ENCODE results near the gene PCNX3. TPM values are rescaled to one million over a fixed set of nuclear protein-coding genes. Genes with fewer than 3 reads are reported as not detected.

Gene PCNX3
- total and polyA plus RNA-seq, 2 donors (not counting 1 experiment from before 2014, with no cell fraction given) = 8.0 to 14.7 TPM

GRCh38 chr11:65645710-65646109 is 30.1 kb downstream of the PCNX3 start:
- TF ChIP-seq CTCF (conservative IDR thresholded peaks at IDR 0.05 in 1 of 2, IDR thresholded peaks at IDR 0.05 in 1 of 2; ENCODE audit: low read depth in 1 of 2, low read length in 2 of 2) = no peak
- no peak for TF ChIP-seq EZH2 (IDR thresholded peaks at IDR 0.05; ENCODE audit: low read length, missing control alignments)
- H3K4me2 ChIP-seq (ENCODE audit: extremely low read depth, insufficient read depth, low read length) = no peak overlapping the region
- H3K36me3 ChIP-seq (ENCODE audit: control insufficient read depth, insufficient read depth, low read length) = peaks cover 40% of the 10 kb centered on the region
- H3K4me1 ChIP-seq (ENCODE audit: control insufficient read depth, extremely low read depth, insufficient read depth, low read length) = peaks cover 9% of the 10 kb centered on the region
- no peak overlapping the region for H3K27ac ChIP-seq (ENCODE audit: insufficient read depth, low read length)
- no peaks in the 10 kb centered on the region for H3K27me3 ChIP-seq (ENCODE audit: control insufficient read depth, insufficient read depth, low read length)
- H3K9ac ChIP-seq (ENCODE audit: insufficient read depth, low read length) = no peak overlapping the region
- H2AFZ ChIP-seq (ENCODE audit: low read length) = no peak overlapping the region
- peak; percentile 27 to 69 for DNase-seq (ENCODE audit: low read depth in 2 of 2)
- no peaks in the 10 kb centered on the region for H3K9me3 ChIP-seq (ENCODE audit: control insufficient read depth, insufficient read depth, low read depth, low read length)
- H3K4me3 ChIP-seq (replicated peaks in 1 of 4; ENCODE audit: control extremely low read depth in 1 of 4, insufficient read depth in 1 of 4, low read depth in 3 of 4, low read length in 4 of 4) = no peak overlapping the region
- no peaks in the 10 kb centered on the region for H3K79me2 ChIP-seq (ENCODE audit: control insufficient read depth, insufficient read depth, low read length)
- no peaks in the 10 kb centered on the region for H4K20me1 ChIP-seq (ENCODE audit: control insufficient read depth, extremely low read depth, insufficient read depth, low read length)

GRCh38 chr11:65646288-65646957 is 30.8 kb downstream of the PCNX3 start:
- H3K9me3 ChIP-seq (ENCODE audit: control insufficient read depth, insufficient read depth, low read depth, low read length) = no peaks in the 10 kb centered on the region
- H3K4me3 ChIP-seq (replicated peaks in 1 of 4; ENCODE audit: control extremely low read depth in 1 of 4, insufficient read depth in 1 of 4, low read depth in 3 of 4, low read length in 4 of 4) = no peak overlapping the region
- H3K27ac ChIP-seq (ENCODE audit: insufficient read depth, low read length) = no peak overlapping the region
- no peak for DNase-seq (ENCODE audit: low read depth in 2 of 2)
- no peaks in the 10 kb centered on the region for H3K27me3 ChIP-seq (ENCODE audit: control insufficient read depth, insufficient read depth, low read length)
- no peak overlapping the region for H2AFZ ChIP-seq (ENCODE audit: low read length)
- H3K9ac ChIP-seq (ENCODE audit: insufficient read depth, low read length) = no peak overlapping the region
- H3K4me1 ChIP-seq (ENCODE audit: control insufficient read depth, extremely low read depth, insufficient read depth, low read length) = peaks cover 16% of the 10 kb centered on the region
- no peaks in the 10 kb centered on the region for H4K20me1 ChIP-seq (ENCODE audit: control insufficient read depth, extremely low read depth, insufficient read depth, low read length)
- peaks cover 42% of the 10 kb centered on the region for H3K36me3 ChIP-seq (ENCODE audit: control insufficient read depth, insufficient read depth, low read length)
- TF ChIP-seq CTCF (conservative IDR thresholded peaks at IDR 0.05 in 1 of 2, IDR thresholded peaks at IDR 0.05 in 1 of 2; ENCODE audit: low read depth in 1 of 2, low read length in 2 of 2) (no peak), EZH2 (IDR thresholded peaks at IDR 0.05; ENCODE audit: low read length, missing control alignments) (no peak)
- H3K4me2 ChIP-seq (ENCODE audit: extremely low read depth, insufficient read depth, low read length) = no peak overlapping the region
- H3K79me2 ChIP-seq (ENCODE audit: control insufficient read depth, insufficient read depth, low read length) = no peaks in the 10 kb centered on the region

GRCh38 chr11:65646958-65647701 is 31.6 kb downstream of the PCNX3 start:
- H3K79me2 ChIP-seq (ENCODE audit: control insufficient read depth, insufficient read depth, low read length) = no peaks in the 10 kb centered on the region
- H3K4me3 ChIP-seq (replicated peaks in 1 of 4; ENCODE audit: control extremely low read depth in 1 of 4, insufficient read depth in 1 of 4, low read depth in 3 of 4, low read length in 4 of 4) = no peak overlapping the region
- H3K36me3 ChIP-seq (ENCODE audit: control insufficient read depth, insufficient read depth, low read length) = peaks cover 39% of the 10 kb centered on the region
- no peak overlapping the region for H3K4me2 ChIP-seq (ENCODE audit: extremely low read depth, insufficient read depth, low read length)
- no peak overlapping the region for H2AFZ ChIP-seq (ENCODE audit: low read length)
- H3K27me3 ChIP-seq (ENCODE audit: control insufficient read depth, insufficient read depth, low read length) = no peaks in the 10 kb centered on the region
- no peak overlapping the region for H3K27ac ChIP-seq (ENCODE audit: insufficient read depth, low read length)
- H3K9ac ChIP-seq (ENCODE audit: insufficient read depth, low read length) = no peak overlapping the region
- H4K20me1 ChIP-seq (ENCODE audit: control insufficient read depth, extremely low read depth, insufficient read depth, low read length) = no peaks in the 10 kb centered on the region
- peak; percentile 30 to 39 for DNase-seq (ENCODE audit: low read depth in 2 of 2)
- H3K4me1 ChIP-seq (ENCODE audit: control insufficient read depth, extremely low read depth, insufficient read depth, low read length) = peaks cover 23% of the 10 kb centered on the region
- H3K9me3 ChIP-seq (ENCODE audit: control insufficient read depth, insufficient read depth, low read depth, low read length) = no peaks in the 10 kb centered on the region
- TF ChIP-seq CTCF (conservative IDR thresholded peaks at IDR 0.05 in 1 of 2, IDR thresholded peaks at IDR 0.05 in 1 of 2; ENCODE audit: low read depth in 1 of 2, low read length in 2 of 2) (no peak), EZH2 (IDR thresholded peaks at IDR 0.05; ENCODE audit: low read length, missing control alignments) (no peak)
